Measurements from ENCODE around the gene ZNF17. TPM values are rescaled to one million over a fixed set of nuclear protein-coding genes. Genes with fewer than 3 reads are reported as not detected.

Gene ZNF17
- 16.1 and 18.6 TPM in 2 replicates for total RNA-seq

- POLR2A ChIA-PET: interaction anchor here (0.6 to 0.8 kb wide), 2 partner anchors 364 to 408 kb away, joined by 6 to 7 read pairs; no protein-coding TSS in a partner anchor
- CTCF ChIA-PET: no interaction called here
- H3K36me3 Mint-ChIP-seq (ENCODE audit: low read depth): peaks cover 33% of the 10 kb centered on the region
- peaks cover 24% of the 10 kb centered on the region for H3K4me1 Mint-ChIP-seq
- peak within 1 kb of the TSS; percentile 85 for H3K27ac Mint-ChIP-seq
- DNase-seq: peak; percentile 79
- intact Hi-C loops (cut with micrococcal nuclease): loop anchor here (1.0 to 10.0 kb wide), 12 partner anchors 22 to 916 kb away; partner anchors contain the start of genes TRAPPC2B, ZNF416, ZNF419 and ZNF547
- no peaks in the 10 kb centered on the region for H3K27me3 Mint-ChIP-seq
- ATAC-seq (ENCODE audit: low read depth): peak; percentile 100
- peak within 1 kb of the TSS; percentile 94 for H3K4me3 Mint-ChIP-seq
- peaks cover under 1% of the 10 kb centered on the region for H3K9me3 Mint-ChIP-seq
- TF ChIP-seq, protein P1, sequence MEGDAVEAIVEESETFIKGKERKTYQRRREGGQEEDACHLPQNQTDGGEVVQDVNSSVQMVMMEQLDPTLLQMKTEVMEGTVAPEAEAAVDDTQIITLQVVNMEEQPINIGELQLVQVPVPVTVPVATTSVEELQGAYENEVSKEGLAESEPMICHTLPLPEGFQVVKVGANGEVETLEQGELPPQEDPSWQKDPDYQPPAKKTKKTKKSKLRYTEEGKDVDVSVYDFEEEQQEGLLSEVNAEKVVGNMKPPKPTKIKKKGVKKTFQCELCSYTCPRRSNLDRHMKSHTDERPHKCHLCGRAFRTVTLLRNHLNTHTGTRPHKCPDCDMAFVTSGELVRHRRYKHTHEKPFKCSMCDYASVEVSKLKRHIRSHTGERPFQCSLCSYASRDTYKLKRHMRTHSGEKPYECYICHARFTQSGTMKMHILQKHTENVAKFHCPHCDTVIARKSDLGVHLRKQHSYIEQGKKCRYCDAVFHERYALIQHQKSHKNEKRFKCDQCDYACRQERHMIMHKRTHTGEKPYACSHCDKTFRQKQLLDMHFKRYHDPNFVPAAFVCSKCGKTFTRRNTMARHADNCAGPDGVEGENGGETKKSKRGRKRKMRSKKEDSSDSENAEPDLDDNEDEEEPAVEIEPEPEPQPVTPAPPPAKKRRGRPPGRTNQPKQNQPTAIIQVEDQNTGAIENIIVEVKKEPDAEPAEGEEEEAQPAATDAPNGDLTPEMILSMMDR (IDR thresholded peaks at IDR 0.05): no peak
Measured at GRCh38 chr19:57410877-57411671, at the start of gene ZNF17. Gene ZNF17, plus strand, starts transcription at chr19:57411161. Its CDS starts 2,455 bp downstream, at chr19:57413616.

GRCh38 chr19:57362419-57362818 is 48.5 kb upstream of the ZNF17 start:
- no peak for ATAC-seq (ENCODE audit: low read depth)
- POLR2A ChIA-PET: interaction anchor here (0.6 to 1.9 kb wide), 7 partner anchors 12 to 856 kb away, joined by 3 to 22 read pairs (median 6); partner anchors contain the start of genes ZNF304, ZNF416, ZNF548 and ZNF805
- no peak for DNase-seq
- Mint-ChIP-seq H3K9me3 (peaks cover 8% of the 10 kb centered on the region), H3K4me1 (peaks cover 17% of the 10 kb centered on the region), H3K36me3 (ENCODE audit: low read depth) (peaks cover 43% of the 10 kb centered on the region), H3K27ac (peak overlapping the region; percentile 95), H3K4me3 (peak overlapping the region; percentile 92), H3K27me3 (no peaks in the 10 kb centered on the region)
- intact Hi-C loops (cut with micrococcal nuclease): loop anchor here (2.0 to 10.0 kb wide), 2 partner anchors 72 to 168 kb away; partner anchors contain the start of genes ZNF264 and ZNF749
- TF ChIP-seq, protein P1 (IDR thresholded peaks at IDR 0.05): no peak
- CTCF ChIA-PET: no interaction called here

GRCh38 chr19:57362997-57363687 is 47.8 kb upstream of the ZNF17 start, which contains the start of the genes TRAPPC2B and ZNF547:
Gene TRAPPC2B, plus strand, starts transcription at chr19:57363551. Its CDS starts 1,283 bp downstream, at chr19:57364834.
Gene ZNF547, plus strand, starts transcription at chr19:57363551. Its CDS starts 5,005 bp downstream, at chr19:57368556.
- peaks cover 5% of the 10 kb centered on the region for H3K9me3 Mint-ChIP-seq
- ChIA-PET CTCF (no interaction called here), POLR2A (interaction anchor here (0.6 to 1.9 kb wide), 9 partner anchors 11 to 216 kb away, joined by 3 to 22 read pairs (median 4); partner anchors contain the start of genes ZNF304, ZNF416, ZNF543 and ZNF548)
- peak within 1 kb of the TSS; percentile 92 for H3K4me3 Mint-ChIP-seq
- DNase-seq (peak; percentile 99), ATAC-seq (ENCODE audit: low read depth) (peak; percentile 94)
- TF ChIP-seq, protein P1 (IDR thresholded peaks at IDR 0.05): no peak
- H3K27me3 Mint-ChIP-seq: no peaks in the 10 kb centered on the region
- peaks cover 17% of the 10 kb centered on the region for H3K4me1 Mint-ChIP-seq
- peak within 1 kb of the TSS; percentile 95 for H3K27ac Mint-ChIP-seq
- H3K36me3 Mint-ChIP-seq (ENCODE audit: low read depth): peaks cover 37% of the 10 kb centered on the region
- intact Hi-C loops (cut with micrococcal nuclease): loop anchor here (1.0 to 10.0 kb wide), 12 partner anchors 12 to 820 kb away; partner anchors contain the start of genes ZNF17, ZNF264, ZNF274 and ZNF304

DNA sequence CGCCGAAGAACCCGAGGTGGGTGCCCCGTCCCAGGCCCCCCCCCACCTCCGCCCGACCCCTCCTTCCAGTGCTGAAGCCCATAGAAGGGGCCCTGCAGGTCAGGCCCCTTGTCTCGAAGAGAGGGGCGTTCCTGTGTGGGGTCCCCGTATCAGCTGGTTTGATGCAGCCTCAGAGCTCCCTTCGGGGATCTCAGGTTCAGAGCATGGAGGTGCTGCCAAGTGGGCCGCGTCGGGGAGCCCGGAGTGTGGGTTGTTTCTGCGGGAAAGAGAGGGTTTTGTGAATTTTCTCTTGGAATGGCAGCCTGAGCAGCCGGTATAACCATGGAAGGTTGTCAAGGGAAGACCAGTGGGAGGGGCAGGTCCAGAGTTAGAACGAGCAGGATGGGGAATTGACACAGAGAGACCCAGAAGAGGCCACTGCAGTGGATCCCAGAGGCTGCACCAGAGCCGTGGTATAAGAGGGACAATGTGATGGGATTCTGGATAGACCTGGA is 47.2 kb upstream of the ZNF17 start:
- no peaks in the 10 kb centered on the region for H3K27me3 Mint-ChIP-seq
- H3K4me3 Mint-ChIP-seq: peak overlapping the region; percentile 92
- ATAC-seq (ENCODE audit: low read depth): no peak
- H3K27ac Mint-ChIP-seq: peak overlapping the region; percentile 95
- intact Hi-C loops (cut with micrococcal nuclease): loop anchor here (1.0 to 10.0 kb wide), 12 partner anchors 12 to 820 kb away; partner anchors contain the start of genes ZNF17, ZNF264, ZNF274 and ZNF304
- DNase-seq: no peak
- POLR2A ChIA-PET: interaction anchor here (0.9 to 1.9 kb wide), 7 partner anchors 11 to 215 kb away, joined by 3 to 22 read pairs (median 4); partner anchors contain the start of genes ZNF304, ZNF416, ZNF543 and ZNF548
- peaks cover 17% of the 10 kb centered on the region for H3K4me1 Mint-ChIP-seq
- TF ChIP-seq, protein P1 (IDR thresholded peaks at IDR 0.05): no peak
- peaks cover 34% of the 10 kb centered on the region for H3K36me3 Mint-ChIP-seq (ENCODE audit: low read depth)
- CTCF ChIA-PET: no interaction called here
- H3K9me3 Mint-ChIP-seq: peaks cover 5% of the 10 kb centered on the region
